Parathyroid adenoma (tissue), 2 donors: ENCODE results near the gene MEF2D.

ENCODE experiments used
- H2AFZ ChIP-seq: fragments of 300-600 bp; sonication (generic); one replicate; pipeline ENCODE4 v1.7.0; 2017; ENCODE audit warnings: antibody characterized with exemption, mild to moderate bottlenecking
- H3K27ac ChIP-seq: fragments of 300-600 bp; sonication (generic); one replicate; pipeline ENCODE4 v1.7.0; 2017
- H3K27me3 ChIP-seq: fragments of 300-600 bp; sonication (generic); one replicate; pipeline ENCODE4 v1.7.0; 2017; ENCODE audit warnings: low read length; ENCODE audit not compliant: control insufficient read depth, insufficient read depth
- H3K36me3 ChIP-seq: fragments of 300-600 bp; sonication (generic); one replicate; pipeline ENCODE4 v1.7.0; 2017; ENCODE audit warnings: low read length; ENCODE audit not compliant: control insufficient read depth, insufficient read depth
- H3K4me1 ChIP-seq: fragments of 300-600 bp; sonication (generic); one replicate; pipeline ENCODE4 v1.7.0; 2017; ENCODE audit warnings: control low read depth
- H3K4me2 ChIP-seq: fragments of 300-600 bp; sonication (generic); one replicate; pipeline ENCODE4 v1.7.0; 2017; ENCODE audit warnings: low read length
- H3K4me3 ChIP-seq: fragments of 300-600 bp; sonication (generic); one replicate; pipeline ENCODE4 v1.7.0; 2017; ENCODE audit warnings: low read depth, low read length
- H3K79me2 ChIP-seq: fragments of 300-600 bp; sonication (generic); one replicate; pipeline ENCODE4 v1.7.0; 2017; ENCODE audit warnings: control low read depth
- H3K9ac ChIP-seq: fragments of 300-600 bp; sonication (generic); one replicate; pipeline ENCODE4 v1.7.0; 2017; ENCODE audit warnings: mild to moderate bottlenecking
- H3K9me3 ChIP-seq: fragments of 300-600 bp; sonication (generic); one replicate; pipeline ENCODE4 v1.7.0; 2017; ENCODE audit warnings: low read length; ENCODE audit not compliant: control insufficient read depth
- TF ChIP-seq, protein P1 (sequence below): fragments of 300-600 bp; sonication (generic); IDR thresholded peaks from one replicate; pipeline ENCODE4 v1.7.0; 2017; ENCODE audit warnings: antibody characterized with exemption, mild to moderate bottlenecking
- donor health status: primary hyperparathyroidism.

The MEF2D gene

DNA sequence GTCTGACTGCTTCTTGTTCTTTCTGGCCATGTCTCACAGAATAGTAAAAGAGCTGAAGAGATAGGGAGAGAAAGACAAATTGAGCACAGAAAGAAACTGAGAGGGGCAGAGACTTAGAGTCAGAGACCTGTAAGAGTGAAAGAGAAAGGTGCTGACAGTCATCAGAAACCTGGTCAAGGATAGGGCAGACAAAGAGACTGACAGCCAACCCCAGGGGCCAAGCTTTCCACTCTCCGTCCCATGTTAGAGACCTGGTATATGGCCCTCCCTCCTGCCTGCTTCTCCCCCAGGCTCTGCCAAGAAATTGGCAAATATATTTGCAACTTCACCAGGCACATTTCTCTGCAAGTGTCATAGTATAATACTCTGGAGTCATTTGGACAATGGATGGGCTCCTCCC is 67.0 kb downstream of the MEF2D start:
- Histone ChIP-seq H2AFZ (no peak overlapping the region), H3K4me1 (no peaks in the 10 kb centered on the region), H3K9ac (no peak overlapping the region), H3K27me3 (peaks cover 20% of the 10 kb centered on the region), H3K36me3 (no peaks in the 10 kb centered on the region), H3K79me2 (no peaks in the 10 kb centered on the region), H3K9me3 (no peaks in the 10 kb centered on the region), H3K4me2 (no peak overlapping the region), H3K27ac (no peak overlapping the region), H3K4me3 (no peak overlapping the region)
- TF ChIP-seq, protein P1, sequence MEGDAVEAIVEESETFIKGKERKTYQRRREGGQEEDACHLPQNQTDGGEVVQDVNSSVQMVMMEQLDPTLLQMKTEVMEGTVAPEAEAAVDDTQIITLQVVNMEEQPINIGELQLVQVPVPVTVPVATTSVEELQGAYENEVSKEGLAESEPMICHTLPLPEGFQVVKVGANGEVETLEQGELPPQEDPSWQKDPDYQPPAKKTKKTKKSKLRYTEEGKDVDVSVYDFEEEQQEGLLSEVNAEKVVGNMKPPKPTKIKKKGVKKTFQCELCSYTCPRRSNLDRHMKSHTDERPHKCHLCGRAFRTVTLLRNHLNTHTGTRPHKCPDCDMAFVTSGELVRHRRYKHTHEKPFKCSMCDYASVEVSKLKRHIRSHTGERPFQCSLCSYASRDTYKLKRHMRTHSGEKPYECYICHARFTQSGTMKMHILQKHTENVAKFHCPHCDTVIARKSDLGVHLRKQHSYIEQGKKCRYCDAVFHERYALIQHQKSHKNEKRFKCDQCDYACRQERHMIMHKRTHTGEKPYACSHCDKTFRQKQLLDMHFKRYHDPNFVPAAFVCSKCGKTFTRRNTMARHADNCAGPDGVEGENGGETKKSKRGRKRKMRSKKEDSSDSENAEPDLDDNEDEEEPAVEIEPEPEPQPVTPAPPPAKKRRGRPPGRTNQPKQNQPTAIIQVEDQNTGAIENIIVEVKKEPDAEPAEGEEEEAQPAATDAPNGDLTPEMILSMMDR, result no peak

DNA sequence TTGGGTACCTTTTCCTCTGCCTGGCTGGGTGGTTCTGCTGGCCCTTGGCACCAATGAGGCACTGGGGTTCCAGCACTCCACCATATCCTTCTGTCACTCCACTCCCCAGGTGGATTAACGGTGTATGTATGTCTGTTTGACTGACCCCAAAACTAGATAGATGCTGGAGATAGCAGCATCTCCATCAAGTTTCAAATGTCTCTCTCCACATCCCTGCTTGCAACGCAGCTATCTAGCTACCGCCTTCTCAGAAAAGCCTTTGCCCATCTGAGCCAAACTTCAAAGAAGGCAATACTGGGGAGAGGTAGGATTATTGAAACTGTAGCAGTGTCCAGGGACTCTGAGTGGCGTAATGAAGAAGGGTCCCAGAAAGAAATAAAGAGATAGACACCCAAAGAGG is 67.5 kb downstream of the MEF2D start:
- TF ChIP-seq, protein P1, result no peak
- Histone ChIP-seq H3K9ac (no peak overlapping the region), H3K4me3 (no peak overlapping the region), H3K79me2 (no peaks in the 10 kb centered on the region), H3K9me3 (no peaks in the 10 kb centered on the region), H2AFZ (no peak overlapping the region), H3K4me1 (no peaks in the 10 kb centered on the region), H3K27ac (no peak overlapping the region), H3K4me2 (no peak overlapping the region), H3K27me3 (peaks cover 16% of the 10 kb centered on the region), H3K36me3 (no peaks in the 10 kb centered on the region)

DNA sequence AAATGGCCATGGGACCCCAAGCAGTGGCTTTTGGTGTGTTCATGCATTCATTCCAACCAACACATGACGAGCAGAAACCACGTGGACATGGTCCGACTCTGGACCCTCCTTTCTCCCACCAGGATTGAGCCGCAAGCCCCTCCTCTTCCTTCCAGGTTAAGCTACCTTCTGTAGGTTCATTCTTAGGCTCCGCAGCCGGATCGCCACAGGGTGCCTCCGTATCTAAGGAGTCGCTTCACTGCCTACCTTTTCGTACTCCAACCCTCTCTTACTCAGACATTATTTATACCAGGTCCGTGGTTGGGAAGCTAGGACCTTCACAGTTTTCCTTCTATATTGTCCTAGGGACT is 67.9 kb downstream of the MEF2D start:
- H3K27me3 ChIP-seq, result peaks cover 15% of the 10 kb centered on the region
- H3K4me1 ChIP-seq, result no peaks in the 10 kb centered on the region

DNA sequence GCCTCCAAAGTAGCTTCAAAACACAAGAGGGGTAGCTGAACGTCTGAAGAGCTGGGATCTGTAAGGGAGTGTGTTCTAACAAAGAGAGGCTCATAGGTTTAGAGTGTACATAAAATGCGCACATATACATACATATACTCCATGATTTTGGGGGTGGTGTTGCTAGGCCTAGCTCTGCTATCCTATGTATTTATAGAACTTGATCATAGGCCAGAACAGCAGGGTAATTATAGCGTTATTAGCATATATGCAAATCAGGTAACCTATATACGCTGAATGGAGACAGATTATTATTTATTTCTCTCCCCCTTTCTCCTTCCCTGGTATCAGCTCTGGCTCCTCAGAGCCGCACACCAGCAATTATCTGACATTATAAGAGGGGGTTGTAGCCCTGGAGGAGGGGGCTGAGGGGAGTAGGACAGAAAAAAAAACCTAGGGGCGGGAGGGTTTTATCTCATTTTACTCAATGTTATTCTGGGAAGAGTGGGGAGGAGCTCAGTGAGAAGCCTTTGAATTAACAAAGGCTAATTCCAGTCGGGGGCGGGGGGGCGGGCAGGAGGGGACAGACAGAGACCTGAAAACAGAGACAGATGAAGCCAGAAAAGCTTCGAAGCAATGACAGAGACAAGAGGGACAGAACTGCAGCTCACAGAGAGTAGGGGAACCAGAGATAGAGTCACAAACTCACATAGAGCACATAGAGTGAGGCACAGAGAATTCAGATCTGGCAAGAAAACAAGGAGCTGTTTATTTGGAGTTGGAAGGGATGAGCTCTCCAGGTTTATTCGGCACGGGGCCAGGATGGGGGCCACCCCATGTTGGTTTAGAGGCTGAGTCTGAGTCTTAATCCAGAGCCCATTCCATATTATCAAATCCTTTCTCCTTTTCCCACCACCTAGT is 68.6 kb downstream of the MEF2D start:
- H3K27ac ChIP-seq, result no peak overlapping the region
- H3K9me3 ChIP-seq, result no peaks in the 10 kb centered on the region
- no peak overlapping the region for H2AFZ ChIP-seq
- TF ChIP-seq, protein P1, result no peak
- no peak overlapping the region for H3K4me2 ChIP-seq
- H3K36me3 ChIP-seq, result no peaks in the 10 kb centered on the region
- peaks cover 8% of the 10 kb centered on the region for H3K27me3 ChIP-seq
- no peak overlapping the region for H3K9ac ChIP-seq
- H3K4me3 ChIP-seq, result no peak overlapping the region
- no peaks in the 10 kb centered on the region for H3K4me1 ChIP-seq
- no peaks in the 10 kb centered on the region for H3K79me2 ChIP-seq

More for the DNA sequence above, 67.9 kb downstream of the MEF2D start:
- TF ChIP-seq, protein P1, result no peak
- Histone ChIP-seq H3K9ac (no peak overlapping the region), H2AFZ (no peak overlapping the region), H3K4me2 (no peak overlapping the region), H3K4me3 (no peak overlapping the region), H3K79me2 (no peaks in the 10 kb centered on the region), H3K27ac (no peak overlapping the region), H3K9me3 (no peaks in the 10 kb centered on the region), H3K36me3 (no peaks in the 10 kb centered on the region)

DNA sequence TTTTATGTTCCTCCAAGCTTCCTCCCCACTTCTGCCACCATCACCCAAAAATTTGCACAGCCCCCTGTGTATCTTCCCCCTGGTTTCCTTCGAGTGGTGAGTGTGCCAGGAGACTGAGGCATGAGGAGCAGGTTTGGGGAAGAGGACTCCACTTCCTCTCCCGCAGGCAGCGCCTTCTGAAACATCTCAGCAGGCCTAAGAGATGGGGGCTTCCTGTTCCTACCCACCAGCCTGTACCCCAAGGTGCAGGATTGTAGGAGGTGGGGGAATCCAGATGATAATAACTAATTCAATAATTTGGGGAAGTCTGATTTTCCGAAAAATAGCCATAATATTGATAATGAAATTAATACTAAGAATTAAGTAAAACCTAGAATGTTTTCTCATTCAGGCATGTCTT is 69.2 kb downstream of the MEF2D start:
- H3K27me3 ChIP-seq, result peaks cover 2% of the 10 kb centered on the region
- TF ChIP-seq, protein P1, result no peak
- no peak overlapping the region for H3K27ac ChIP-seq
- H3K36me3 ChIP-seq, result no peaks in the 10 kb centered on the region
- no peak overlapping the region for H3K4me3 ChIP-seq
- H3K79me2 ChIP-seq, result no peaks in the 10 kb centered on the region
- no peaks in the 10 kb centered on the region for H3K4me1 ChIP-seq
- H3K4me2 ChIP-seq, result no peak overlapping the region
- H3K9me3 ChIP-seq, result no peaks in the 10 kb centered on the region
- H2AFZ ChIP-seq, result no peak overlapping the region
- H3K9ac ChIP-seq, result no peak overlapping the region
